Activated CD8-positive, alpha-beta memory T cell treated with anti-CD3 and anti-CD28 coated beads, Interleukin-2, amount 50 U/mL, for 1 hour (primary cell): ENCODE data around the gene KRT26.

Source experiments
- DNase-seq: peaks from one replicate; pipeline ENCODE4 v3.0.0-alpha.2; 2020; ENCODE audit errors: extremely low read depth

KRT26 gene

DNA sequence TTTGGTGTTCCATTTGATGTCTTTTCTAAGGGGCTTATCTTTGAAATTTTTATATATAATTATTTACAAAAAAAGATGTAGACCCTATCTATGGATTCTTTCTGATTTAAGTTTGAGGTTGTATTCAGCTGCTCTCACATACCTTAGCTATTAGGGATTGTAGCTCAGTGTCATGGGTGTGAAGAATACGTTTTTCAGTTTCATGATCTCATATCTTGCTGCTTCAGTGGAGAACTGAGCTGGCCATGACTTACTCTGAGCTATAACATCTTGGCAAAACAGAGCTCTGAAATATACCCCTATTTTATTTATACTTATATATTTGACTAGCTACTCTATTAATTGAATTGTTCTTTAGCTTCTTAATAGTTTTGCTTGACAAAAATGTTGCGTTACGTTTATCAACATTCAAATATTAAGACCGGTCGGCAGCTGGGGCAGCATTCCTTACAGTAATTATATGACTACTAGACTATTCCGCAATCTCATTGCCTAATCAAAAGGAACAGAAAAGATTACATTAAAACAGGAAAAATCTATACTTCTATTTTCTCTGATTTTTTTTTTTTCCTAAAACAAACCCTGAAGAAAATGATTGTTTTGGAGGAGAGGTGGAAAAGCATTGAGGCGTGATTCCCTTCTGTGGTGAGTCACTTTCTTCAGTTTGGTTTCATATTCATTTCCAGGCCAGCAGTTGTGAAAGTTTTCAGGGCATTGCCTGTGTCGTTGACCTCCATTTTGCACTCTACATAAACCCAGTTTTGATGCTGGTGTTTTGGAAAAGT lies 44.4 kb downstream of the KRT26 start:
- no peak for DNase-seq

- DNase-seq, result no peak
Observed at GRCh38 chr17:40726919-40727318, 45.1 kb downstream of the KRT26 start.

GRCh38 chr17:40724656-40725055 lies 47.3 kb downstream of the KRT26 start:
- no peak for DNase-seq

- DNase-seq, result no peak
Observed at GRCh38 chr17:40722241-40722640, 49.8 kb downstream of the KRT26 start.

DNA sequence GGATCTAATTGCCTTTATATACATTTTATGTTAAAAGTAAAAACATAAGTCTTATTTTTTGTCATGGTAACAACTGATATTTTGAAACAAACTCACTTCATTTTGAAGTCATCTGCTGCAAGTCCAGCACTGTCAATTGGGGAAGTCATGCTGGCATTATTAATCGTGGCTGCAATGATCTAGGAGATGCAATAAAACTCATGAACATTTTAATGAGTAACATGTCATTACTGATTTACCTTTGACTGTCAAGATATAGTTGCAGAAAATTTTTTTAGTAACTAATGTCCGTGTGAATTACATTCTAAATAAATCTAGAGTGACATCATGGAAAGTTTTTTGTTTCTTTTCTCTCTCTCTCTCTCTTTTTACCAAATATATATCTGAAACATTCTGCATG lies 51.1 kb downstream of the KRT26 start:
- no peak for DNase-seq

DNA sequence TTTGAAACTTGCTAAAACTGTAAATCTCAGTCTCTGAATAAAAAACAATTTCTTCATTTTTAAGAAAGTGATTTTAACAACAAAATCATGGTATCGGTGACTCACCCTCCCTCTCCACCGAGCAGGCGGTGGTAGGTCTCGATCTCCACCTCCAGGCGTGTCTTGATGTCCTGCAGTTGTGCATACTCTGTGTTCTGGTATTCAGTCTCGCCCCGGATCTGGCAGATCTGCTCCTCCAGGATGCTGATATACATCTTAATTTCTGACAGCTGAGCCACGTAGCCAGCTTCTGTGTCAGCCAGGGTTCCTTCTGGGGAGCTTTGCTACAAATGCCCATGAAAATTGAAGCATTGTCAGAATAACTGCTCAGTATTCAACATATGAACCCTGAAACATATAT lies 53.1 kb downstream of the KRT26 start:
- DNase-seq, result no peak

GRCh38 chr17:40717776-40718175 lies 54.2 kb downstream of the KRT26 start:
- no peak for DNase-seq
